IPS DF 4.7 (cell line): ENCODE results near the gene MCM7.
"Not testable (repeated sequence)": the region's sequence is repeated elsewhere in the genome, so short reads cannot be mapped to it uniquely, and the experiment has no call there.

Experiments
- DNase-seq: peaks from one replicate; pipeline ENCODE4 v3.0.0-alpha.2; 2013; ENCODE audit warnings: low spot score; ENCODE audit errors: extremely low read depth

MCM7 gene

GRCh38 chr7:100101016-100101862, at the start of gene MCM7, which contains the start of gene AP4M1:
Gene MCM7 (minus strand): TSS chr7:100101397. CDS start chr7:100101294, 103 bp downstream.
Gene AP4M1 (plus strand): TSS chr7:100101643. CDS start chr7:100101715, 72 bp downstream.
- no peak for DNase-seq

GRCh38 chr7:100148559-100149328, 47.5 kb upstream of the MCM7 start, which contains the start of gene LAMTOR4:
Gene LAMTOR4 (plus strand): TSS chr7:100148918. CDS start chr7:100148973, 55 bp downstream.
- peak; percentile 99 for DNase-seq

- DNase-seq: no peak
Observed at GRCh38 chr7:100148225-100148558, 47.0 kb upstream of the MCM7 start.

GRCh38 chr7:100147278-100147677, 46.1 kb upstream of the MCM7 start:
- DNase-seq: no peak

- not testable (repeated sequence) for DNase-seq
Observed at GRCh38 chr7:100146350-100146749, 45.2 kb upstream of the MCM7 start.

DNA sequence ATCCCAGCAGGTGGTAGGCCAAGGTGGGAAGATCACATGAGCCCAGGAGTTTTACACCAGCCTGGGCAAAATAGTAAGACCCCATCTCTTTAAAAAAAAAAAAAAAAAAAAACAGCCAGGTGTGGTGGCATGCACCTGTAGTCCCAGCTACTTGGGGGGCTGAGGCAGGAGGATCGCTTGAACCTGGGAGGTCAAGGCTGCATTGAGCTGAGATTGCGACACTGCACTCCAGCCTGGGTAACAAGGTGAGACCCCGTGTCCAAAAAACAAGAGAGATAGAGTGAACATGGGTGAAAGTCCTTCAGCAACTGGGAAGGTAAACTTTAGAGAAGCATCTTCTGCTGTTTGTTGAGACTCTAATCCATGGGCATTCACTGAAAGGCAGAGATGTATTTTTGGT, 41.3 kb upstream of the MCM7 start:
- no peak for DNase-seq

- DNase-seq: no peak
Observed at GRCh38 chr7:100141555-100141949, 40.4 kb upstream of the MCM7 start.

DNA sequence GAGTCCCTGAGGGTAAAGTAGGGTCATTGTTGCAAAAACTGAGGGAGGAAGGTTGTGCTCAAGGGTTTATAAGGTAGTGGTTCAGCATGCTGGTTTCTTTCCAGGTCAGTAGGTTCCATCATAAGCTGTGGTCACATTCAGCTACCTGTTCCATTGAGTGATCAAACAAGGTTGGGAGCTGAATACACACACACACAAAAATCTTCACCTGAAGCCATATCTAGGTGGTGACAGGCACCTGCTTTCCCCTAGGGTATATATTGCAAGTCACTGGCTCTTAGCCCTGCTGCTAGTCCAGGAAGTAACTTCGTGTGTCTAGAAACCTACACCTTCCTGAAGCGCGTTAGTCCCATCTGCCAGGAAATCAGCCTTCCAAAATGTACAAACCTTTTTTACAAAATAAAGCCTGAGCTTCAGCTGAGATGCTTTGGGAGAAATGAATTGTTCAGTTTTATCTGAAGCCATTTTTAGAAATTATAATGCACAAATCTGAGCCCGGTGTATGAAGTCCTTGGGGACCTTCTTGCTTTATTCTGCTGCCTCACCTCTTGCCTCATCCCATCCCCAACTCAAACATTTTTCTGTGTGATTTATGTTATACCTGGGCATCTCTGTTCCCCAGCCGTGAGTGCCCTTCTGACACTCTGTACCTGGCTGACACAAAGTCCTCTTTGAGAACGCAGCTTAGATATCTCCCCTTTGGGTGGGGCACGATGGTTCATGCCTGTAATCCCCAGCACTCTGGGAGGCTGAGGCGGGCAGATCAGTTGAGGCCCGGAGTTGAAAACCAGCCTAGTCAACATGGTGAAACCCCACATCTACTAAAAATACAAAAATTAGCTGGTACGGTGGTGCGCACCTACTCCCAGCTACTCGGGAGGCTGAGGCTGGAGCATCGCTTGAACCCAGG, 36.9 kb upstream of the MCM7 start:
- no peak for DNase-seq

GRCh38 chr7:100132697-100133151, 31.5 kb upstream of the MCM7 start:
- no peak for DNase-seq

- DNase-seq: no peak
Observed at GRCh38 chr7:100132126-100132525, 30.9 kb upstream of the MCM7 start.

DNA sequence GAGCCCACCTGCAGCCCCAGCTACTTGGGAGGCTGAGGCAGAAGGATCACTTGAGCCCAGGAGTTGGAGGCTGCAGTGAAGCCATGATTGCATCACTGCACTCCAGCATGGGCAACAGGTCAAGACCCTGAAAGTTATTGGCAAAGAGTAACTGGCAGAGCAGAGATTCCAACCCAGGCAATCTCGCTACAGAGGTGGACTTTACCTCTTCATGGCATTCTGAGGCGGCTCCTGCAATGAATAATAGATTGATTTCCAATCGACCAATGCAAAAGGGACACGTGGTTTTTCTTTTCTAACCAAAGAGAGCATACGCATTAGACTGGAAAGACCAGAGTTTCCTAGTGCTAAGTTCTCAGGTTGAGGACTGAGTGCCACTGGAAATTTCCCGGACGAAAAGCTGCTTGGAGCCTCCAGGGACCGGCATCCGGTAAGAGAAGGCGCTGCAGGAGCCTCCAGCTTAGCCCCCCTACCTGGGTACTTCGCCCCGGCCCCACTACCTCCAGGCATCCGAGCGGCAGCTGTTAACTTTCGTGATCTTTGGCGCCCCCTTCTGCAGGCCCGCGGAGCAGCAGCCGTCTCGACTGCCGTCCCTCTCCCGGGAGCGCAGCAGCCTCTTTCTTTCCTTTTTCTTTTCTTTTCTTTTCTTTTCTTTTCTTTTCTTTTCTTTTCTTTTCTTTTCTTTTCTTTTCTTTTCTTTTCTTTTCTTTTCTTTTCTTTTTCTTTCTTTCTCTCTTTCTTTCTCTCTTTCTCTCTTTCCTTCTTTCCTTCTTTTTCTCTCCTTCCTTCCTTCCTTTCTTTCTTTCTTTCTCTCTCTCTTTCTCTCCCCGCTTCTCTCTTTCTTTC, 29.6 kb upstream of the MCM7 start:
- no peak for DNase-seq

GRCh38 chr7:100130220-100130607, 29.0 kb upstream of the MCM7 start:
- DNase-seq: not testable (repeated sequence)

- no peak for DNase-seq
Observed at GRCh38 chr7:100128637-100128963, 27.4 kb upstream of the MCM7 start.

- DNase-seq: no peak
Observed at GRCh38 chr7:100127866-100128636, 26.9 kb upstream of the MCM7 start.

GRCh38 chr7:100126931-100127865, 26.0 kb upstream of the MCM7 start, which contains the start of gene MBLAC1:
Gene MBLAC1 (plus strand): TSS chr7:100126967. CDS start chr7:100127396, 429 bp downstream.
- peak; percentile 76 for DNase-seq

- no peak for DNase-seq
Observed at GRCh38 chr7:100126239-100126930, 25.2 kb upstream of the MCM7 start.

GRCh38 chr7:100124301-100125230, 23.4 kb upstream of the MCM7 start:
- DNase-seq: no peak
